ENCODE data around the gene IMMP2L.

DNA sequence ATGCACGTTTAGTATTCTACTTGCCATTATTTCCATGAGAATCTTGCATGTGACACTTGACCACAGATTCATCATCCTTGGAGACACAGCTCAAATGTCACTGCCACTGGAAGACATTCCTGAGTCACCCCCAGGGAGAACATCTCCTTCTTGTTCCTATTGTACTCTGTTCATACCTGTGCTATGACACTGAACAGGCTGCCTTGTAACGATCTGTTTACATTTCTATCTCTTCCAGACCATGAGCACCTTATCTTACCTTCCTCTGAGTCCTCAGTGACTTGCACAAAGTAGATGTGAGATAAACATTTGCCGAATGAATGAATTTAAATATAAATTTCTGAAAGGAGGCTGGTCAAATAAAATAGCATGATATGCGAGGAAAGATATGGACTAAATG is 803.2 kb downstream of the IMMP2L start:
- TF ChIP-seq, protein P1, sequence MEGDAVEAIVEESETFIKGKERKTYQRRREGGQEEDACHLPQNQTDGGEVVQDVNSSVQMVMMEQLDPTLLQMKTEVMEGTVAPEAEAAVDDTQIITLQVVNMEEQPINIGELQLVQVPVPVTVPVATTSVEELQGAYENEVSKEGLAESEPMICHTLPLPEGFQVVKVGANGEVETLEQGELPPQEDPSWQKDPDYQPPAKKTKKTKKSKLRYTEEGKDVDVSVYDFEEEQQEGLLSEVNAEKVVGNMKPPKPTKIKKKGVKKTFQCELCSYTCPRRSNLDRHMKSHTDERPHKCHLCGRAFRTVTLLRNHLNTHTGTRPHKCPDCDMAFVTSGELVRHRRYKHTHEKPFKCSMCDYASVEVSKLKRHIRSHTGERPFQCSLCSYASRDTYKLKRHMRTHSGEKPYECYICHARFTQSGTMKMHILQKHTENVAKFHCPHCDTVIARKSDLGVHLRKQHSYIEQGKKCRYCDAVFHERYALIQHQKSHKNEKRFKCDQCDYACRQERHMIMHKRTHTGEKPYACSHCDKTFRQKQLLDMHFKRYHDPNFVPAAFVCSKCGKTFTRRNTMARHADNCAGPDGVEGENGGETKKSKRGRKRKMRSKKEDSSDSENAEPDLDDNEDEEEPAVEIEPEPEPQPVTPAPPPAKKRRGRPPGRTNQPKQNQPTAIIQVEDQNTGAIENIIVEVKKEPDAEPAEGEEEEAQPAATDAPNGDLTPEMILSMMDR (IDR thresholded peaks at IDR 0.05; ENCODE audit: low read depth, low read length, missing input control), result no peak
- TF ChIP-seq YY1 (IDR thresholded peaks at IDR 0.05) (no peak), RXRA (IDR thresholded peaks at IDR 0.05) (no peak), EGR1 (IDR thresholded peaks at IDR 0.05; ENCODE audit: low read depth in 2 of 2) (no peak), RAD21 (IDR thresholded peaks at IDR 0.05) (no peak), JUND (IDR thresholded peaks at IDR 0.05) (no peak), GABPA (IDR thresholded peaks at IDR 0.05 in 1 of 2, conservative IDR thresholded peaks at IDR 0.05 in 1 of 2) (no peak), SP1 (IDR thresholded peaks at IDR 0.05) (no peak), TAF1 (conservative IDR thresholded peaks at IDR 0.05) (no peak)
- TF ChIP-seq, protein P2, sequence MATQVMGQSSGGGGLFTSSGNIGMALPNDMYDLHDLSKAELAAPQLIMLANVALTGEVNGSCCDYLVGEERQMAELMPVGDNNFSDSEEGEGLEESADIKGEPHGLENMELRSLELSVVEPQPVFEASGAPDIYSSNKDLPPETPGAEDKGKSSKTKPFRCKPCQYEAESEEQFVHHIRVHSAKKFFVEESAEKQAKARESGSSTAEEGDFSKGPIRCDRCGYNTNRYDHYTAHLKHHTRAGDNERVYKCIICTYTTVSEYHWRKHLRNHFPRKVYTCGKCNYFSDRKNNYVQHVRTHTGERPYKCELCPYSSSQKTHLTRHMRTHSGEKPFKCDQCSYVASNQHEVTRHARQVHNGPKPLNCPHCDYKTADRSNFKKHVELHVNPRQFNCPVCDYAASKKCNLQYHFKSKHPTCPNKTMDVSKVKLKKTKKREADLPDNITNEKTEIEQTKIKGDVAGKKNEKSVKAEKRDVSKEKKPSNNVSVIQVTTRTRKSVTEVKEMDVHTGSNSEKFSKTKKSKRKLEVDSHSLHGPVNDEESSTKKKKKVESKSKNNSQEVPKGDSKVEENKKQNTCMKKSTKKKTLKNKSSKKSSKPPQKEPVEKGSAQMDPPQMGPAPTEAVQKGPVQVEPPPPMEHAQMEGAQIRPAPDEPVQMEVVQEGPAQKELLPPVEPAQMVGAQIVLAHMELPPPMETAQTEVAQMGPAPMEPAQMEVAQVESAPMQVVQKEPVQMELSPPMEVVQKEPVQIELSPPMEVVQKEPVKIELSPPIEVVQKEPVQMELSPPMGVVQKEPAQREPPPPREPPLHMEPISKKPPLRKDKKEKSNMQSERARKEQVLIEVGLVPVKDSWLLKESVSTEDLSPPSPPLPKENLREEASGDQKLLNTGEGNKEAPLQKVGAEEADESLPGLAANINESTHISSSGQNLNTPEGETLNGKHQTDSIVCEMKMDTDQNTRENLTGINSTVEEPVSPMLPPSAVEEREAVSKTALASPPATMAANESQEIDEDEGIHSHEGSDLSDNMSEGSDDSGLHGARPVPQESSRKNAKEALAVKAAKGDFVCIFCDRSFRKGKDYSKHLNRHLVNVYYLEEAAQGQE (IDR thresholded peaks at IDR 0.05), result no peak
- TF ChIP-seq, protein P3, sequence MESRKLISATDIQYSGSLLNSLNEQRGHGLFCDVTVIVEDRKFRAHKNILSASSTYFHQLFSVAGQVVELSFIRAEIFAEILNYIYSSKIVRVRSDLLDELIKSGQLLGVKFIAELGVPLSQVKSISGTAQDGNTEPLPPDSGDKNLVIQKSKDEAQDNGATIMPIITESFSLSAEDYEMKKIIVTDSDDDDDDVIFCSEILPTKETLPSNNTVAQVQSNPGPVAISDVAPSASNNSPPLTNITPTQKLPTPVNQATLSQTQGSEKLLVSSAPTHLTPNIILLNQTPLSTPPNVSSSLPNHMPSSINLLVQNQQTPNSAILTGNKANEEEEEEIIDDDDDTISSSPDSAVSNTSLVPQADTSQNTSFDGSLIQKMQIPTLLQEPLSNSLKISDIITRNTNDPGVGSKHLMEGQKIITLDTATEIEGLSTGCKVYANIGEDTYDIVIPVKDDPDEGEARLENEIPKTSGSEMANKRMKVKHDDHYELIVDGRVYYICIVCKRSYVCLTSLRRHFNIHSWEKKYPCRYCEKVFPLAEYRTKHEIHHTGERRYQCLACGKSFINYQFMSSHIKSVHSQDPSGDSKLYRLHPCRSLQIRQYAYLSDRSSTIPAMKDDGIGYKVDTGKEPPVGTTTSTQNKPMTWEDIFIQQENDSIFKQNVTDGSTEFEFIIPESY (IDR thresholded peaks at IDR 0.05), result no peak
- TF ChIP-seq, protein P4, sequence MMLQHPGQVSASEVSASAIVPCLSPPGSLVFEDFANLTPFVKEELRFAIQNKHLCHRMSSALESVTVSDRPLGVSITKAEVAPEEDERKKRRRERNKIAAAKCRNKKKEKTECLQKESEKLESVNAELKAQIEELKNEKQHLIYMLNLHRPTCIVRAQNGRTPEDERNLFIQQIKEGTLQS (IDR thresholded peaks at IDR 0.05), result no peak
- TF ChIP-seq, protein P5, sequence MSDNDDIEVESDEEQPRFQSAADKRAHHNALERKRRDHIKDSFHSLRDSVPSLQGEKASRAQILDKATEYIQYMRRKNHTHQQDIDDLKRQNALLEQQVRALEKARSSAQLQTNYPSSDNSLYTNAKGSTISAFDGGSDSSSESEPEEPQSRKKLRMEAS (IDR thresholded peaks at IDR 0.05), result no peak

Measured in liver (tissue), 3 donors.